NB4 (cell line): ENCODE data around the gene ZNRF3.

Experiments used
- DNase-seq: peaks from one replicate; pipeline ENCODE4 v3.0.0; 2010; ENCODE audit warnings: low read depth
- H3K4me3 ChIP-seq: one replicate; pipeline ENCODE4 v1.5.1; 2011; ENCODE audit warnings: mild to moderate bottlenecking, low read depth, low read length, moderate library complexity
- MYC ChIP-seq: IDR thresholded peaks from 2 replicates; pipeline ENCODE4 v1.6.1; 2011; ENCODE audit warnings: low read depth, low read length
- POLR2A ChIP-seq: IDR thresholded peaks from 2 replicates; pipeline ENCODE4 v1.6.1; 2011; ENCODE audit warnings: mild to moderate bottlenecking; ENCODE audit not compliant: insufficient read length; ENCODE audit errors: extremely low read depth
- TF ChIP-seq, protein P1 (sequence below): IDR thresholded peaks from 2 replicates; pipeline ENCODE4 v1.6.1; 2011; ENCODE audit warnings: low read depth, low read length
- TF ChIP-seq, protein P2 (sequence below): IDR thresholded peaks from one replicate; pipeline ENCODE4 v1.5.1; 2012; ENCODE audit warnings: low read depth, low read length

ZNRF3 gene

DNA sequence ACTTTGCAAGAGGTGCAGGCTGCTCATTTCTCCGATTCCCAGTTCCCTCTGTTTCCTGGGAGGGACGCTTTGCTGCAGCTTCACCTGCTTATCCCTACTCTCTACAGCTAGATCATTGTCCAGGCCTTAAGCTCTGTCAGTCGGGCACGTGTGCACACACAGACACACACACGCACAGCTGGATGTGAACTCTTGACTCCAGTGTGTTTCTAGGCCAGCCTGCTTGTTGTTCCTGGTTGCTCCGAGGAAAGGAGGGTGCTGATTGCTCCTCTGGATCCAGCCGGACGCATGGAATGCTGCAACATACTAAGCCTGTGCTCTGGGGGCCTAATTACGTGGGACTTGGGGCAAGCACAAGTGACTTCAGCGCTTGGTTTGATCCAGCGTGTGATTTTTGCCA lies 19.7 kb downstream of the ZNRF3 start:
- TF ChIP-seq MYC (no peak), POLR2A (no peak)
- TF ChIP-seq, protein P1, sequence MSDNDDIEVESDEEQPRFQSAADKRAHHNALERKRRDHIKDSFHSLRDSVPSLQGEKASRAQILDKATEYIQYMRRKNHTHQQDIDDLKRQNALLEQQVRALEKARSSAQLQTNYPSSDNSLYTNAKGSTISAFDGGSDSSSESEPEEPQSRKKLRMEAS, result no peak
- TF ChIP-seq, protein P2, sequence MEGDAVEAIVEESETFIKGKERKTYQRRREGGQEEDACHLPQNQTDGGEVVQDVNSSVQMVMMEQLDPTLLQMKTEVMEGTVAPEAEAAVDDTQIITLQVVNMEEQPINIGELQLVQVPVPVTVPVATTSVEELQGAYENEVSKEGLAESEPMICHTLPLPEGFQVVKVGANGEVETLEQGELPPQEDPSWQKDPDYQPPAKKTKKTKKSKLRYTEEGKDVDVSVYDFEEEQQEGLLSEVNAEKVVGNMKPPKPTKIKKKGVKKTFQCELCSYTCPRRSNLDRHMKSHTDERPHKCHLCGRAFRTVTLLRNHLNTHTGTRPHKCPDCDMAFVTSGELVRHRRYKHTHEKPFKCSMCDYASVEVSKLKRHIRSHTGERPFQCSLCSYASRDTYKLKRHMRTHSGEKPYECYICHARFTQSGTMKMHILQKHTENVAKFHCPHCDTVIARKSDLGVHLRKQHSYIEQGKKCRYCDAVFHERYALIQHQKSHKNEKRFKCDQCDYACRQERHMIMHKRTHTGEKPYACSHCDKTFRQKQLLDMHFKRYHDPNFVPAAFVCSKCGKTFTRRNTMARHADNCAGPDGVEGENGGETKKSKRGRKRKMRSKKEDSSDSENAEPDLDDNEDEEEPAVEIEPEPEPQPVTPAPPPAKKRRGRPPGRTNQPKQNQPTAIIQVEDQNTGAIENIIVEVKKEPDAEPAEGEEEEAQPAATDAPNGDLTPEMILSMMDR, result no peak
- no peak for DNase-seq
- no peak overlapping the region for H3K4me3 ChIP-seq

DNA sequence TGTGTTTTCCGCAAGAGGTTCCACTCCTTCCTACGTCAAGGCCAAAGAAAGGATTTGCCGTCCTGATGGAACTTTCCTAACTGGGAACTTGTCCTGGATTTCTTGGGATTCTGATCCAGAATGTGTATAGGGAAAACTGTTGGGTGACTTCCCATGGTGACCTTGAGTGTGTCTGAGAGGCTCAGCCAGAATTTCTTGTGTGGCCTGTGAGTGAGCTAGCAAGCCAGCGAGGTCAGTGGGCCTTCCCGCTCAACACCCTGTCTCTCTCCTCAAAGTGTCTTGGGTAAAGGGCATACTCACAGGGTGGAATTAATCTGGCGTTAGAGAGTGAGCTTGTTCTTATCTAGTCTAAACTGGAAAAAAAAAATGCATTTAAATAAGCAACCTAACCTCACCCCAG lies 20.4 kb downstream of the ZNRF3 start:
- TF ChIP-seq, protein P2, result no peak
- no peak for TF ChIP-seq MYC
- no peak for DNase-seq
- H3K4me3 ChIP-seq, result no peak overlapping the region

DNA sequence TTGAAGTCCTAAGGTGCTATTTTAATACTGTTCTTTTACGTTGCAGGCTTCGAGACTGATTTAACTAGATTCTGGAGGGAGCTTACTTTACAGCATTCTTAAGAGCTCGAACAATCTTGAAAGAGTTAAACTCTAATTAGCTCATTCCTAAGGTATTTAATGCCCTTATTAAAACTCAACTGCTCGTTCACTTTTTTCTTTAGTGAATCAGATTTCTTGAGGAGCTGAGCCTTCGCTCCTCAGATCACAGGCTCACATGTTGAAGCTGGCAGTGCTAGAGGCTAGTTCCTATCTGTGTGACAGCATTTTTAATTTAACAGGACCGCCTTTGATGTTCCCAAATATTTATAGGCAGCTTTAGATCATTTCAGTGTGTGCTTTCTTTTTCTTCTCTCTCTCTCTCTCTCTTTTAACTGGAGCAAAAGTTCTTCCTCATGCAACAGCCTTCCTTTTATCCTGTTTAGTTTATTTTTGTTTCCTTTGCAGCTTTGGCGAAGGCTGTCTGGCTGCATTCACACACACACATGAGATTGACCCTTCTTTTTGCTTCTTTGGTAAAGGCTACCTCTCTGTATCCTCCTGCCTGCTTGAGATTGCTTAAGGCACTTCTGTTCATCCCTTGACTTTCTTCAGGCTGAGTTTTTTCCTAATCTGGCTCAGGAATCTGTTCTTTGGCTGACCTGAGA lies 21.0 kb downstream of the ZNRF3 start:
- no peak for TF ChIP-seq POLR2A
- TF ChIP-seq, protein P1, result no peak
- no peak for TF ChIP-seq MYC
- TF ChIP-seq, protein P2, result no peak
- no peak overlapping the region for H3K4me3 ChIP-seq
- DNase-seq, result no peak

DNA sequence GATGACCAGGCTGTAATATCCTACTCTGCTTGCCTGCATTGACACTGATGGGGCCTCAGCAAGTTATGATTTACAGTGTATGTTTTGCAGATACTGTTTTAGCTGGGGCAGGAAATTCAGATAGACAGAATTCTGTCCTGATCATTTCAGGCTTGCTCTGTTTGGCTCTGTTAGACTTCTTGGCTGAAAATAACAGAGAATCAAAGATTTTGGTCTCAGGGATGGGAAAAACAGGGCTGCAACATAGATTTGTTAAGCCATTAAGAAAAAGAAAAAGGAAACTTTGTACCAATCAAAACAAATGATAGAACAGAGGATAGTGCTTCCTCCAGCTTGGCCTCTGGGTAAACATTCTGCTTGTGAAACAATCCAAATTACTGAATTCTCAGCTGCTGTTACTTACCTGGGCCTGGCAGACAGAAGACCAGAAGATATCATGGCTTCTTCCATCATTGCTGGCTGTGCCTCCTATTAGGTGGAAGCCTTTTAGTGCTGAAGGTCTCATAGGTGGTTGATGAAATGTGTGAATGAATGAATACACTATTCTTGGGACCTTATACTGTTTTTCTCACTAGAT lies 22.0 kb downstream of the ZNRF3 start:
- no peak for DNase-seq
- H3K4me3 ChIP-seq, result no peak overlapping the region
- TF ChIP-seq POLR2A (no peak), MYC (no peak)
- TF ChIP-seq, protein P2, result no peak
- TF ChIP-seq, protein P1, result no peak

DNA sequence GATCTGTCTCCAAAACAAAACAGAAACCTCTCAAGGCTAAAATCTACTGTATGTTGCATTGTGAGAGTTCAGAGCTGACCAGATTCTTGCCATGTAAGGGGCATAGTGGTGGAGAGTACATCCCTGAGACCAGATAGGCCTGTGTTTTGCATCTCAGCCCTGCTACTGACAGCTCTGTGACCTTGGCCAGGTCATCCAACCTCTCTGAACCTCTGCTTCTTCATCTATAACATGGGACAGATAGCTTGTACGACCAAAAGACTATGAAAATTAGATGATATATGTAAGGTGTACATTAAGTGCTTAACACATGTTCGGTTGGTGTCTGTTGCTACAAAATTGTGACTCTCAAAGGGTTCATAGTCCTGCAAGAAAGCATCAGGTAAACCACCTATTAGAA lies 22.9 kb downstream of the ZNRF3 start:
- TF ChIP-seq, protein P2, result no peak
- TF ChIP-seq, protein P1, result no peak
- TF ChIP-seq POLR2A (no peak), MYC (no peak)
- H3K4me3 ChIP-seq, result no peak overlapping the region
- no peak for DNase-seq
